Suppressor macrophage treated with lipopolysaccharide for 4 hours (primary cell): Measurements from ENCODE around the gene UNC45B.
"Not testable (repeated sequence)": the region's sequence is repeated elsewhere in the genome, so short reads cannot be mapped to it uniquely, and the experiment has no call there.

Experiments
- DNase-seq: peaks from one replicate; pipeline ENCODE4 v3.0.0-alpha.2; 2020

The UNC45B gene

DNA sequence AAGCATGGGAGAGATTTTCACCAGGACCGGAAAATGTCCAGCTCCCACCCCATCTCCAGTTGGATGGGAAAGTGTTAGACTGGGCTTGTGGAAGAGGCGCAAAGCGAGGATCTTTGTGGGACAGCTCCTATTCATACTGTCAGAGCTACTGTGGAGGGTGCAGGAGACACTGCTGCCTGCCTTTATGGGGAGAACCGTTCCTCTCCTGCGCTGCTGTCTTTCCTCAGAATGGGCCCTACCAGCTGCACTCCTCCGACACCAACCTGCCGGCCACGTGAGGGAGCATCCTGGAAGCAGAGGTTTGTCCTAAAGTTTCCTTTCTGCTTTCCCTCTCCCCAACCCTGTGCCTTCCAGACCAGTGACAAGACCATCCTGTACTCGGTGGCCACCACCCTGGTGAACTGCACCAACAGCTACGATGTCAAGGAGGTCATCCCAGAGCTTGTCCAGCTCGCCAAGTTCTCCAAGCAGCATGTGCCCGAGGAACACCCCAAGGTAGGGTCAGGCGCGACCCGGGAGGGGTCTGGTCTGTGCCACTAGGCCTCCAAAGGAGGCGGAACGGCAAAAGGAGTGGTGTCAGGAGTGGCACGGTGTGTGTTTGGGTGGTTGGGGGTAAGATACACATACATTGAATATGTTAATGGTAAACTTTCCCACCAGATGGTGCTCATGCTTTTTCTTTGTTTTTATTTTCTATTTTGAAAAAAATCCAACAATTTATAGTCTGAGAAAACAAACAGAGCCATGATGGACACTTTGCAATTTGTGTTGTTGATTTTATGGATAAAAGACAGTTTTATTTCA is 23.6 kb downstream of the UNC45B start:
- peak; percentile 38 for DNase-seq

DNA sequence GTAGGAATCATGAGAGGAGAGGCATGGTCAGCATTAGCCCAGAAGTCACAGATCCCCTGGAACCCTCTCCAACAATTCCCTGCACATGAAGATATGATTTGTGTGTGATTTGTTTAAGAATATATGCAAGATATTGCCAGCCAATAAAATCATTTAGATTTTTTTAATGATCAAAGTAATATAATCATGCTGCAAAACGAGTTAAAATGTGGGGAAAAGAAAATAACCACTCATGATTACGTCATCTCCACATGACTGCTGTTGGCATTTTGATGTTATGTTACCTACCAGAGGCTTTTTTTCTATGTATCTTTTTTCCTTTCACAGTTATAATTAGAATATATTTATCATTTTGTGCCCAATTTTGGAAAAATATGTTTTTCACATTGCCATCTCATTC is 24.2 kb downstream of the UNC45B start:
- peak; percentile 42 for DNase-seq

DNA sequence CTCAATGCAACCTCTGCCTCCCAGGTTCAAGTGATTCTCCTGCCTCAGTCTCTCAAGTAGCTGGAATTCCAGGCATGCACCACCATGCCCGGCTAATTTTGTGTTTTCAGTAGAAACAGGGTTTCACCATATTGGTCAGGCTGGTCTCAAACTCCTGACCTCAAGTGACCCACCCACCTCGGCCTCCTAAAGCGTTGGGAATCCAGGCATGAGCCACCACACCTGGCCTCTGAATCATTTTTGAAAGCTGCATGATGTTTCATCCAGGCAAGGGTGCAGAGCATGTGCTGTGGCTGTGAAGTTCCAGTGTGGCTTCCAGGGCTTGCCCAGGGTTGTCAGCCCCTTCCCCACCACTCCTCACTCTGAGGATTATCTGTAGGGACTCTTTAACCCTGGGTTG is 24.7 kb downstream of the UNC45B start:
- DNase-seq, result not testable (repeated sequence)

DNA sequence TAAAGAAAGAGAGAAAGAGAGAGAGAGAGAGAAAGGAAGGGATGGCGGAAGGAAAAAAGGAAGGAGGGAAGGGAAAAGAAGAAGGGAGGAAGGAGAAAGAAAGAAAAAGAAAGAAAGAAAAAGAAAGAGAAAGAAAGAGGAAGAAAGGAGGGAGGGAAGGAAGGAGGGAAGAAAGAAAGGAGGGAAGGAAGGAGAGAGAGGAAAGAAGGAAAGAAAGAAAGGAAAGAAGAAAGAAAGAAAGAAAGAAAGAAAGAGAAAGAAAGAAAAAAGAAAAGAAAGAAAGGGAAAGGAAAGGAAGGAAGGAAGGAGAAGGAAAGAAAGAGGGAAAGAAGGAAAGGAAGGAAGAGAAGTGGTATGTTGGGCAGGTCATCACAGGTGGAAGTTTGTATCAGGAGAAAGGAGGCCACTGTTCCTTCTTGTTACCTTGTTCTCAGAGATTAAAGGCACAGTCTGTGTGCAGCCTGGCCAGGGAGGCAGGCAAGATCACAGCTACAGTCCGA is 27.3 kb downstream of the UNC45B start:
- no peak for DNase-seq

DNA sequence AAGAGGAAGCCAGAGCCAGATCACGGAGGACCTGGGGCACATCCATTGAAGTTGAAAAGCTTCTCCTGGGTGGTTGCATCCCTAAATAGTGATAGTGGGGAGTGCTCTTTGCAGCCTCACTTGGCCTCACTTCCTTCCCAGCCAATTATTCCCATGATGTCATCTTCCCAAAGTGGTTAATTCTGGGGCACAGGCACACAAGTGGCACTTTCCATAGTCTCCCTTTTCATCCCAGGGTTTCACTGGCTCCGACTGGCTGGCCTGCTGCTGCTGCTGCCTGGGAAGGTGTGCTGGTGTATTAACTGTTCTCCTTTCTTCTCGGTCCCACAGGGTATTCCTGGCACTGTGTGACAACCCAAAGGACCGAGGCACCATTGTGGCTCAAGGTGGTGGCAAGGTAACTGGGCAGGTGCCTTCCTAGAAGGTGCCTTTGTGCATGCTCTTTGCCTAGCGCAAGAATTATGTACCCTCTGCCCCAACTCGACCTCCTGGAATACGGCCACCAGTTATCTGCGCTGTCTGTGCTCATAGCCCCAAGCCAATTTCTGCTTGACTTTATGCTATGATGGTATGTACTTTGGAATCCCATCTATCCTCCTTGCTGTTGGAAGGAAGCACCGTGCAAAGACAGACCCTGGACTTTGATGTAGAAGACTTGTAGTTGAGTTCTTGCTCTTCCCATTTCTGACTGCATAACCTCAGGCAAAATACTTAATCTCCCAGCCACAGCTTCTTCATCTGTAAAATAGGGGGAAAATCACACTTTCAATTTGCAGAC is 28.2 kb downstream of the UNC45B start:
- DNase-seq, result no peak

DNA sequence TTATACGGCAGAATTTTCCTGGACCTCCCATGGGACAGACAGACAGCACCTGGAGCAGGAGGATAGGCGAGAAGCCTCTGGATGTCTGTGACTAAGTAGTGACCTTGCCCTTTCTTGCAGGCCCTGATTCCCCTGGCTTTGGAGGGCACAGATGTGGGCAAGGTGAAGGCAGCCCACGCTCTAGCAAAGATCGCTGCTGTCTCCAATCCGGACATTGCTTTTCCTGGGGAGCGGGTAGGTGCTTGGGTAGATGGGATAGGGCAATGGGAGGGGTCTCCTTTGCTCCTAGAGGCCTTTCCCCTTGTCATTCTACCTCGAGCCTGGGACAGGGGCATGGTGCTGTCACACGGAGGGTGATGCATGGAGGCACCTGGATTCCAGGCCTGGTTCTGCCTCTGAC is 29.3 kb downstream of the UNC45B start:
- no peak for DNase-seq

DNA sequence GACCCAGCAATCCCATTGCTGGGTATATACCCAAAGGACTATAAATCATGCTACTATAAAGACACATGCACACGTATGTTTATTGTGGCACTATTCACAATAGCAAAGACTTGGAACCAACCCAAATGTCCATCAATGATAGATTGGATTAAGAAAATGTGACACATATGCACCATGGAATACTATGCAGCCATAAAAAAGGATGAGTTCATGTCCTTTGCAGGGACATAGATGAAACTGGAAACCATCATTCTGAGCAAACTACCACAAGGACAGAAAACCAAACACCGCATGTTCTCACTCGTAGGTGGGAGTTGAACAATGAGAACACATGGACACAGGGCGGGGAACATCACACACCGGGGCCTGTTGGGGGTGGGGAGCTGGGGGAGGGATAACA is 31.8 kb downstream of the UNC45B start:
- not testable (repeated sequence) for DNase-seq

DNA sequence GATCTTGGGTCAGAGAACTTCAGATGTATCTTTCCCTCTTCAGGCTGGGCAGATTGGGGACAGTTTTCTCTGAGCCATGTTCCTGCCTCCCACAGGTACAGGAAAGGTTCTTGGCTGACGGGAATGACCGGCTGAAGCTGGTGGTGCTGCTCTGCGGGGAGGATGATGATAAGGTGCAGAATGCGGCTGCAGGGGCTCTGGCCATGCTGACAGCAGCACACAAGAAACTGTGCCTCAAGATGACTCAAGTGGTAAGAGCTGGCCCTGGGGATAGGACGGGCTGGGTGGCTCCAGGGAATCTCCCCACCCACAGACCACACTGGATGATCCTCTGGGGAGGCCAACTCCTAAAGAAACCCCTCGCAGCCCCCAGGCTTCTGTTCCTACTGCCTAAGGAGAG is 35.7 kb downstream of the UNC45B start:
- DNase-seq, result peak; percentile 61

DNA sequence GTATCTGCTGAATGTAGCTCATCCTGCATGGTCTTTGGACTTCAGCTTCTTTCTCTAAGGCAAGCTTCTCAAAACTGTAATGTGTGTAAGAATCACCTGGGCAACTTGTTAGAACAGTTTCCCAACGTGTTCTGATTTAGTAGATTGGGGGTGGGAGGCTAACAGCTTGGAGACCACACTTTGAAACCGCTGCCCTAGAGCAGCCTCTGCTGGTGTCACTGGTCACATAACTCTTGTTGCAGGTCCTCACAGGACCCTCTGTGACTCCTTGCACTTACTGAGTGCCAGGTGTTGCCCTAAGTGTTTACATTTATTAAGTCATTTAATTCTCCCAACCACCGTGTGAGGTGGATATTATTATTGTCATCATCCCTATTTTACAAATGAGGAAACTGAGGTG is 36.7 kb downstream of the UNC45B start:
- no peak for DNase-seq

DNA sequence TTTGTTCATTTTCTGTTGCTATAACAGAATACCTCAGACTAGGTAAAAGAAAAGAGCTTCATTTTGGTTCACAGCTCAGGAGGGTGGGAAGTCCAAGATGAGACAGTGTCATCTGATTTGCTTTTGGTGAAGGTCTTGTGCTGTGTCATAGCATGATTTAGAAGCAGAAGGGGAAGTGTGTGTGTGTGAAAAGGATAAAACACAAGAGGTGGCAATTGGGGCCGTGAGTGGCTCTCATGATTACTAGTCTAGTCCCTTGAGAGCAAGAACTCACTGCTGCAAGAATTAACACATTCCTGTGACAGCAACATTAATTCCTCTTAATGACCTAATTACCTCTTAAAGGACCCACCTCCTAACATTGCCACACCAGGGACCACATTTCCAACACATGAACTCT is 38.2 kb downstream of the UNC45B start:
- DNase-seq, result peak; percentile 88

DNA sequence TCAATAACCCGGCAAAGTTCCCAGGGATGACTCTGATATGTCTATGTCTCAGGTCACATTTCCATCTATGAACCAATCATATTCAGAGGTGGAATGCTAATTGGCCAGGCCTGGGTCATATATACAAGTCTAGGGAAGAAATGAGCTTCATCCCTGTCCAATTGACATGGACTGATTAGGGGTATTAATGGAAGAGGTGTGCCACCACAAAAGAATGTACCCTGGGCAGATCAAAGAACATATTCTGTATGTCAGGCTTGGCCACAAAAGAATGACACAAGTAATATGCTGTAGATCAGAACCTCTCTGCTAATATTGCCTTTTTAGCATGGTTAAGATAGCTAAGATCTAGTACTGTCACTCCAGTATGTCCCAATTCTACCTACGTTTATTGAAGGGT is 39.9 kb downstream of the UNC45B start:
- DNase-seq, result no peak

DNA sequence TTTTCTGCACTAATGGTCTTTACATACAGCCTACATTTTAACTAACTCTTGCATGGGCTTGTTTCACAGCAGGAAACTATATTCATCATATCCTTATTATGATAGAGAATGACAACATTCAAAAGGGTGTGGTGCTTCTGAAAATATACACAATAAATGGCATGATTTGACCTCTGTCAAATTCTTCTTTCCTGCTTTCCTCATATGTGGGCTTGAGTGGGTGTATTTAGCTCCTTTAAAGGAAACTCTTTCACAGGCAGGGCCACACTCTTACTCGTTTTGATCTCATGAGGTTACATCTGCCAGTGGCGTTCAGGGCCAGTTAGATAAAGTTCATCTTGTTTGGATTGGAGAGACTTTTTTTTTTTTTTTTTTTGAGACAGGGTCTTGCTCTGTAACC is 40.5 kb downstream of the UNC45B start:
- peak; percentile 83 for DNase-seq

DNA sequence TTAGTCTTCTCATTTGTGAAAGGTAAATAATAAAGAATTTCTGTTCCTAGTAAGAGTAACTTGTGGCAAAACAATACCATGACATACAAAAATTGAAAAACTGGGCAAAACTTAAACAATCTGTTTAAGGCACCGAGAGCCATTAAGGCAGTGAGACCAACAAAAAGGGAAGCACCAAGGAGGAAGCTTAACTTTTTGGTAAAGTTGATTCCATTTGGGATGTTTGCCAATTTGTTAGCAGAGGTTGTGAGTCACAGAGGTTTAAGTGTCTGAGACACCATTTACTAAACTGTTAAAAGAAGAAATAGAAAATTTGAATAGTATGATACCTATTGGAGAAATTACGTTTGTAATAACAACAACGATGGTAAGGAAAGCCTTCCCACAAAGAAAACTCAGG is 41.7 kb downstream of the UNC45B start:
- DNase-seq, result peak; percentile 89

DNA sequence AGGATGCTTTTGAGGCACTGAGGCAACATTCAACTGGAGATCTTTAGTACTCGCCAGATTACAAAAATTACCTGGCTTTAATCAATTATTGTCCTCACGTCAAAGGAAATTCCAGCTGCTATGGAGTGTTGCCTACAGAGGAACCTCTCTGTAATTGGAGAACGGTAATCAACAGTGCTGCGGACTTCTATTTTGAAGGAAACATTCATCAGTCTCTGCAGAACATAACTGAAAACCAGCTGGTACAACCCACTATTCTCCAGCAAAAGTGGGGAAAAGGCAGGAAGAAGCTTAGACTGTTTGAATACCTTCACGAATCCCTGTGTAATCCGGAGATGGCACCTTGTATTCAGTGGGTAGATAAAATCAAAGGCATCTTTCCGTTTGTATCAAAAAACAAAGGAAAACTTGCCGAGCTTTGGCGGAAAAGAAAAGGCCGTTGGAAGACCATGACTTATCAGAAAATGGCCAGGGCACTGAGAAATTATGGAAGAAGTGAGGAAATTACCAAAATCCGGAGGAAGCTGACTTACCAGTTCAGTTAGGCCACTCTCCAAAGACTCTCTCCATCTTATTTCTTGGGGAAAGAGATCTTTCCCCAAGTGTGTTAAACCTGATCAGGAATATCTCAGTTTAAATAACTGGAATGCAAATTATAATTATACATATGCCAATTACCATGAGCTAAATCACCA is 43.5 kb downstream of the UNC45B start:
- DNase-seq, result no peak

DNA sequence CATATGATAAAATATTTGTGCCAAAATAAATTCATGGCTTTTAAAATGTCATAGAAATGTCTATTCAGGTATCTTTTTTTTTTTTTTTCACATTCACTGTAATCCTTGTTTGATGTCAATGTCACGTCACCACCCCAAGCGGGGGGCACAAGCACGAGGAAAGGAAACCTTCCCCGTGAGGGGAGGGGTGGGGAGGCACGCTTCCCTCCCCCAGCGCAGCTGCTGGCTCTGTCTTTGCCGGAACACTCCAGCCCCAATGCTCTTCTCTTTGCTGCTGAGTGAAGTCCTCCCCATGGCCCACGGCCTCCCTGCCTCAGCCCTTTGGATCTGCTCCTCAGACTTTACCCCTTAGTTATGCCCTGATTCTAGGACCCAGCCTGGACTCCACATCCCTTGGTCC is 45.1 kb downstream of the UNC45B start:
- DNase-seq, result no peak

DNA sequence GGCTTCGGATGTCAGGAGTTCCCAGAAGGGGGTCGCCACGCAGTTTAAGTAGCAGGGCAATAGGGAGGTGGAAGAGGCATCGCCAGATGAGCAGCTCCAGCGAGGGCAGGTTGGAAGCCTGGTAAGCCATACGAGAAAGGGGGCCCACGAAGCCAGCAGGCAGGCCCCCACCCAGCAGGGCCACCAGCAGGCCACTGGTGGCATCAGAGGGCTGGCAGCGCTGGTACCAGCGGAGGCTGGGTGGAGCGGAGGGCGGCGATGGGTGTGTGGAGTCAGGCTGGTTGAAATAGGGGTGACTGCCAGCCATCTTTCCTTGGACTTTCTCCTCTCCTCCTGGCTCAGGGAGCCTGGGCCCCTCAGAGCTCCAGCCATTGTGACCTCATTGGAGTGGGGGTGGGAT is 46.4 kb downstream of the UNC45B start, which contains the start of gene SLC35G3:
Gene SLC35G3 (minus strand): TSS at position 393 of the 400 bp plus-strand sequence. CDS start 86 bp downstream, at position 307.
- DNase-seq, result not testable (repeated sequence)

DNA sequence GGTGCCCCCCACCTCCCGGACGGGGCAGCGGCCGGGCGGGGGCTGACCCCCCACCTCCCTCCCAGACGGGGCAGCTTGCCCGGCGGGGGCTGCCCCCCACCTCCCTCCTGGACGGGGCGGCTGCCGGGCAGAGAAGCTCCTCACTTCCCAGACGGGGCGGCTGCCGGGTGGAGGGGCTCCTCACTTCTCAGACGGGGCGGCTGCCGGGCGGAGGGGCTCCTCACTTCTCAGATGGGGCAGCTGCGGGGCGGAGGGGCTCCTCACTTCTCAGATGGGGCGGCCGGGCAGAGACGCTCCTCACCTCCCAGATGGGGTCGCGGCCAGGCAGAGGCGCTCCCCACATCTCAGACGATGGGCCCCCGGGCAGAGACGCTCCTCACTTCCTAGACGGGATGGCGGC is 47.4 kb downstream of the UNC45B start:
- not testable (repeated sequence) for DNase-seq

DNA sequence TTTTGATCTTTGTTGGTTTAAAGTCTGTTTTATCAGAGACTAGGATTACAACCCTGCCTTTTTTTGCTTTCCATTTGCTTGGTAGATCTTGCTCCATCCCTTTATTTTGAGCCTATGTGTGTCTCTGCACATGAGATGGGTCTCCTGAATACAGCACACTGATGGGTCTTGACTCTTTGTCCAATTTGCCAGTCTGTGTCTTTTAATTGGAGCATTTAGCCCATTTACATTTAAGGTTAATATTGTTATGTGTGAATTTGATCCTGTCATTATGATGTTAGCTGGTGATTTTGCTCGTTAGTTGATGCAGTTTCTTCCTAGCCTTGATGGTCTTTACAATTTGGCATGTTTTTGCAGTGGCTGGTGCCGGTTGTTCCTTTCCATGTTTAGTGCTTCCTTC is 55.0 kb downstream of the UNC45B start:
- DNase-seq, result not testable (repeated sequence)

DNA sequence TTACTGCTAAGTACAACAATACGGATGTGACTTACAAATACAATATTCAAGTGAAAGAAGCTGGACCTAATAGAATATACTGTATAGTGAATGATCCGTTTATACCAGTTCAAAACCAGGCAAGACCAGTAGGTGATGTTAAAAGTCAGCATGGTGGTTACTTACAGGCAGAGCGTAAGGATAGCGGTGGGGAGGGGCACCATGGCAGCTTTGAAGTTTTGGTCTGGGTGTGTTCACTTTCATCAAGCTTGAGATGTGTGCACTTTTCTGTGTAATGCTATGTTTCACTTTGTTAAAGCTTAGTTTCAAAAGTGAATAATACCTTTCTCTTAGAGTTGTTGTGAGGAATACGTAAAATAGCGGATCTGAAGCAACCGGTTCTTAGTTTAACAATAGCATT is 63.1 kb downstream of the UNC45B start:
- DNase-seq, result no peak

DNA sequence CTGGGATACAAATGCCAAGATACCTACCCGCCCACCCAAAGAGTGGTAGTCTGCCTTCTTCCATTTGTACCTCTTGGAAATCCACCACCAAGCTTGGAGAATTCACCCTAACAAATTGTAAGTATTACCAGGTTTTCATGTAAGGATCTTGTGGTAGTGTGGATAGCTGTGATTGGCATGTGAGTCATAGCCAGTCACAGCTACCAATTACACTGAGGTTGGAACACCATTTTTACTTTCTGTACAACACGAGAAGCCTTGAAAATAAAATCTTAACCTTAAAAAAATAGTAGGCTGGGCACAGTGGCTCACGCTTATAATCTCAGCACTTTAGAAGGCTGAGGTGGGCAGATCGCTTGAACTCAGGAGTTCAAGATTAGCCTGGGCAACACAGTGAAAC is 65.1 kb downstream of the UNC45B start:
- no peak for DNase-seq

DNA sequence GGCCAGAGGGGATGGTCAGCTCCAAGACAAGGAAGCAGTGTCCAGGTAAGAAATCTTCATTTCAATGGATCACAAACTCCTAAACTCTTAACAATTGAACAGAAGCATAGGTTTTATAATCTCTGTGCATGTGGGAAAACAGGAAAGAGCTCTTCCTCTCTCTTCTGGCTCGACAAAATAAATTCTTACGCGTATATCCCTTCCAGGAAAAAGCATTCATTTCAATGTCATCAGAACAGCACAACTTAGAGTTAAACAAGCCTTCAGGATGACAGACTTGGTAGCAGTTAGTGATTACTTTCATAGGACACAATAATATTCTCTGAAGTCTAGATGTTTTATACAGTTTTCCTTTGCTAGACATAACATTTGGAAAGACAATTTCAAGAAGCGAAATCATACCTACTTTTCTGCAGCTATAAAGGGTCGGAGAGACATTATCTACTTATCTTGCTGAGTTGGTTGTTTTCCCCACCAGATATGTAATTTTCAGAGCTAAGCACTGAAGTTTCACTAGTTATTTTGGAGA is 65.9 kb downstream of the UNC45B start:
- DNase-seq, result no peak

DNA sequence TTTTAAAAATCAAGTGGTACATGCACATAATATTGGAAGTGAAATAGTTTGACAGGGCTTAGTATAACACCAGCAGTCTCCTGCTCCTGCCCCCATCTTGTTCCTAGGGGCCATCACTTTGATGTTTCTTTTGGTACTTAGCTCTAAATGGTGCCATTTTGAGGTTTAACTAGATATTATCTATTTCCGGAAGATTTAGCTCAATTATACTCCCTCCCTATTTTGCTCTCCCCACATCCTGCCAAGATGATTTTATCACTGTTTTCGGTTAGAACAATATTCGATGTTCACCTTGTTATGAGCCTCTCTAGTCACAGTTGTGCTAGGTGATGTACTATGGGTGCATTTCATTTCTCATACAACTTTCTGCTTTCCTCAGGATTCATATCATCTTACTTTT is 66.6 kb downstream of the UNC45B start:
- no peak for DNase-seq

DNA sequence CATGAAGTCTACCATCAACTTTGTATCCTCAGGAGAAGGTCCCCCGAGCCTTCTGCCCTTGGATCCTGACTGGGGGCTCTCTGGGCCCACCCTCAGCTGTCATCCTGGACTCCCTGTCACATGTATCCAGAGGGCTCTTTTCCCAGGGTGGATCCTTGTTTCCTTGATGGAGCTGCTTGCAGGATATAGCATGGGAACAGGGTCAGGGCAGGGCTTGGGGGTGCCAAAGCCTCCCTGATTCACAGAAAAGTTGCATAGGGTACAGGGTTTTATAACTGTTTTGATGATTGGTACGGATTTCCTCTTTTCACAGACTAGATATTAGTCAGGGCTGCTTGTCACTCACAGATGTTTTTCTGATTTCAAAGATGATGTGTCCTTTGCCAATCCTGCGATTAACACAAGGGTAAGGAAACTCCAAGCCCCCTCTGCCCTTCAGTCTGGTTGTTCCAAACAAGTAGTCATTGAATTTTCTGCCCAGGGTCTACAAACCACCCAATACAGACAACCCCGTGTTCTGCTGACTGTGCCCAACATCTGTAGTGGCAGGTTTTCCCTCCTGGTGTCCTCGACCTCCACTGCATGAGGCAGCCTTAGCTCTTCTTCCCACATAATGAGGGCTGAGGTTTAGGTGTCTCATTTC is 67.1 kb downstream of the UNC45B start:
- peak; percentile 35 for DNase-seq
